GM12878 (cell line): ENCODE results near the gene COA5. TPM values are rescaled to one million over a fixed set of nuclear protein-coding genes. Genes with fewer than 3 reads are reported as not detected.

Experiments
- ATAC-seq: fragments of 200-7000 bp; cut with Tn5 transposase; 3 replicates; pipeline ENCODE4 v1.9.1; 2020; ENCODE audit warnings: mild to moderate bottlenecking, moderate library complexity
- BruUV-seq: library from RNA; stranded (reverse); fragments of 400-500 nt; replicated peaks from 2 replicates; lab custom pipeline; 2021; lab: Mats Ljungman, UMichigan
- CTCF ChIA-PET: fragments of 300-600 bp; sonication (Branson Sonifier 250); formaldehyde crosslinking; extraction: SDS; loops from one replicate; lab custom pipeline; 2021; ENCODE audit warnings: inconsistent platforms; lab: Yijun Ruan, JAX
- POLR2A ChIA-PET: fragments of 350-600 bp; formaldehyde crosslinking; extraction: SDS; loops from one replicate; lab custom pipeline; 2021; ENCODE audit warnings: inconsistent platforms; lab: Charles Lee
- RAD21 ChIA-PET: fragments of 300-600 bp; sonication (Branson Sonifier 250); formaldehyde crosslinking; loops from one replicate; lab custom pipeline; 2023; ENCODE audit warnings: antibody characterized with exemption; ENCODE audit not compliant: unreplicated experiment; lab: Charles Lee
- SMC1A ChIA-PET: fragments of 300-600 bp; sonication (Branson Sonifier 250); formaldehyde crosslinking; loops from one replicate; lab custom pipeline; 2023; ENCODE audit not compliant: unreplicated experiment, uncharacterized antibody; lab: Charles Lee
- DNase-seq: peaks from one replicate; pipeline ENCODE4 v3.0.0-alpha.2; 2011; ENCODE audit warnings: low read depth, low spot score
- FAIRE-seq: peaks from 3 replicates; lab custom pipeline; 2011; peaks lifted over from hg19 to GRCh38; lab: Jason Lieb, UNC
- H2AFZ ChIP-seq: 2 replicates; pipeline ENCODE4 v1.6.0; 2011; ENCODE audit warnings: low read depth, low read length, control low read depth; ENCODE audit not compliant: control insufficient read depth
- H3K27ac ChIP-seq: 2 replicates; pipeline ENCODE4 v1.5.1; 2011; ENCODE audit warnings: control low read depth; ENCODE audit not compliant: control insufficient read depth, insufficient read depth
- H3K27me3 ChIP-seq, 2 experiments: replicated peaks in 1 of 2; 2 replicates each; pipeline versions ENCODE4 v1.6.0 to v1.6.1; 2011; ENCODE audit warnings: low read length in 1 of 2; ENCODE audit not compliant: control insufficient read depth in 2 of 2, insufficient read depth in 2 of 2
- H3K36me3 ChIP-seq, 2 experiments: 2 replicates each; pipeline ENCODE4 v1.5.1; 2011; ENCODE audit warnings: low read length in 1 of 2; ENCODE audit not compliant: control insufficient read depth in 2 of 2, insufficient read depth in 2 of 2
- H3K4me1 ChIP-seq: 2 replicates; pipeline ENCODE4 v1.6.1; 2011; ENCODE audit warnings: mild to moderate bottlenecking, low read length, moderate library complexity, mixed read lengths; ENCODE audit not compliant: control insufficient read depth, insufficient read depth
- H3K4me2 ChIP-seq: 2 replicates; pipeline ENCODE4 v1.6.0; 2011; ENCODE audit warnings: control low read depth; ENCODE audit not compliant: control insufficient read depth, insufficient read depth
- H3K4me3 ChIP-seq: fragments of 200-600 bp; sonication (generic); 2 replicates; pipeline ENCODE4 v1.5.1; 2016
- H3K79me2 ChIP-seq: 2 replicates; pipeline ENCODE4 v1.6.0; 2011; ENCODE audit warnings: low read length; ENCODE audit not compliant: control insufficient read depth, insufficient read depth
- H3K9ac ChIP-seq: 2 replicates; pipeline ENCODE4 v1.8.0; 2011; ENCODE audit warnings: low read length, control low read depth, mixed read lengths; ENCODE audit not compliant: control insufficient read depth, insufficient read depth
- H3K9me3 ChIP-seq: replicated peaks from 3 replicates; pipeline ENCODE4 v1.5.1; 2011; ENCODE audit warnings: mild to moderate bottlenecking, low read length; ENCODE audit not compliant: control insufficient read depth, insufficient read depth
- H4K20me1 ChIP-seq: 2 replicates; pipeline ENCODE4 v1.6.0; 2011; ENCODE audit not compliant: control insufficient read depth, insufficient read depth
- ASH2L ChIP-seq: fragments of 300-600, 200-600 bp; sonication (generic); IDR thresholded peaks from 2 replicates; pipeline ENCODE4 v1.6.1; 2017; ENCODE audit warnings: low read depth, mild to moderate bottlenecking, borderline replicate concordance
- BMI1 ChIP-seq: fragments of 450-650 bp; IDR thresholded peaks from 2 replicates; pipeline ENCODE4 v1.6.1; 2016; ENCODE audit warnings: mild to moderate bottlenecking, moderate library complexity, borderline replicate concordance
- BRCA1 ChIP-seq: IDR thresholded peaks from 2 replicates; pipeline ENCODE4 v1.6.1; 2011; ENCODE audit warnings: low read depth, low read length, improper control_type of control experiment
- CUX1 ChIP-seq: IDR thresholded peaks from 2 replicates; pipeline ENCODE4 v1.6.1; 2012; ENCODE audit warnings: improper control_type of control experiment, low read depth, low read length; ENCODE audit not compliant: insufficient replicate concordance
- GATAD2B ChIP-seq: fragments of 450-650 bp; conservative IDR thresholded peaks from 2 replicates; pipeline ENCODE4 v1.6.1; 2017; ENCODE audit warnings: low read depth, mild to moderate bottlenecking, moderate library complexity
- MEF2B ChIP-seq: fragments of 450-650 bp; IDR thresholded peaks from 2 replicates; pipeline ENCODE4 v1.6.1; 2018; ENCODE audit warnings: mild to moderate bottlenecking, moderate library complexity; ENCODE audit not compliant: partially characterized antibody, poor library complexity, severe bottlenecking
- TARDBP ChIP-seq: IDR thresholded peaks from 2 replicates; pipeline ENCODE4 v1.6.1; 2016; ENCODE audit warnings: borderline replicate concordance
- WGBS: methylation state at CpG from one replicate; pipeline ENCODE4 v1.1.6; 2016; ENCODE audit warnings: low lambda C conversion rate; ENCODE audit not compliant: insufficient replicate concordance, insufficient coverage; ENCODE audit errors: missing lambda C conversion rate; 5-methylcytosine and 5-hydroxymethylcytosine counted together
- in situ Hi-C: fragments of 300-500 bp; cut with MboI; formaldehyde crosslinking; loops from 9 replicates; pipeline ENCODE4 v1.14.3; 2018; ENCODE audit warnings: mixed read lengths
- intact Hi-C: fragments of 100-400 bp; cut with micrococcal nuclease; formaldehyde crosslinking; loops from one replicate; pipeline ENCODE4 v1.14.2; 2022; ENCODE audit not compliant: unreplicated experiment
- polyA plus RNA-seq, 11 experiments: library from polyadenylated mRNA; depleted of rRNA in 4 of 11; unstranded in 6 of 11; stranded (reverse) in 5 of 11; fragments of >200 nt; fragmentation: Nextera tagmentation in 4 of 11; fragmentation: Illumina TruSeq in 1 of 11; extraction: Ambion mirVana in 4 of 11; extraction: Trizol in 1 of 11; gene quantifications; 1 replicate in 1 of 11; 2 replicates in 10 of 11; pipeline versions ENCODE4 v1.2.1 to v1.2.3, GENCODE V29; 2011 to 2016; ENCODE audit warnings: inconsistent platforms in 2 of 11, missing spikeins in 2 of 11, low read depth in 1 of 11
- total RNA-seq, 4 experiments: library from RNA; depleted of rRNA in 3 of 4; stranded (reverse); fragments of >200 nt in 3 of 4; fragmentation: Illumina TruSeq in 1 of 4; extraction: Trizol in 1 of 4; gene quantifications; 2 replicates each; pipeline versions ENCODE4 v1.2.1 to v1.2.3, GENCODE V29; 2013 to 2021
- TF ChIP-seq, protein P1 (sequence below): fragments of 450-650 bp; conservative IDR thresholded peaks from 2 replicates; pipeline ENCODE4 v1.6.1; 2017; ENCODE audit warnings: mild to moderate bottlenecking, moderate library complexity

COA5 gene
- total and polyA plus RNA-seq, 10 of the 15 experiments (the other 5 are each of a cell fraction or from before 2014, with no cell fraction given): 20.7 to 63.3 (median 37.9) TPM

DNA sequence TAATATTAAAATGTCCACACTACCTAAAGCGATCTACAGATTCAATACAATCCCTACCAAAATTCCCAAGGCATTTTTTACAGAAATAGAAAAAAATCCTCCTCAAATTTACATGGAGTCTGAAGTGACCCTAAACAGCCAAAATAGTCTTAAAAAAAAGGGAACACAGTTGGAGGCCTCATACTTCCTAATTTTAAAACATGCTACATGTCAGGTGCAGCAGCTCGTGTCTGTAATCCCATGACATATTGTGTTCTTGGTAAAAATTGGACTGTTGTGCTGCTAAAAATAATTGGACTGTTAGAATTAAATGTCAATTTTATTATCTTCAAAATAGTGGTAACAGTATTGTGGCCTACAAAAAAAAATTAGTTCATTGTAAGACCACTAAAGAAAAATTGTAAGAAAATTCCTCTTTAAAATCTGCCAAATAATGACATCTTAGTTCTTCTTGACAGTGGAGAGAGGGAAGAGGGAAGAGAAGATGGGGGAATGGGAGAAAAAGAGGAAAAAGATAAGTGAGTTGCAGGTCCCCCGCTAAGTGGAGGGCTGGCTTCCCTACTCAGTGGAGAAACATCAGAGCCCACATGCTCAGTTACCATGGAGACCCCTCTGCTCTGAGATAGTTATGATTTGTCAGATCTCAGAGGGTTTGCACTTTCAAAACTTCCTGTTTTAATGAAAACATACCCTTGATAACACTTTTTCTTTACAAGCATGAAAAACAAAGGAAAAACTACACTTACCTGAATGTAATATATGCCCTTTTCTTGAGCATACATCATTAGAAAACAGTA, 46.6 kb upstream of the COA5 start:
- ATAC-seq (no peak; the same call in 2 of the 3 replicates), FAIRE-seq (no peak), DNase-seq (no peak)
- CTCF ChIA-PET: no interaction called here
- no peak overlapping the region for H2AFZ ChIP-seq
- H3K79me2 ChIP-seq: no peaks in the 10 kb centered on the region
- H3K4me1 ChIP-seq: no peaks in the 10 kb centered on the region
- H3K9ac ChIP-seq: no peak overlapping the region
- BruUV-seq: no TSS peak
- no peak overlapping the region for H3K27ac ChIP-seq
- H3K9me3 ChIP-seq: no peaks in the 10 kb centered on the region
- SMC1A ChIA-PET: no interaction called here
- no peaks in the 10 kb centered on the region for H3K36me3 ChIP-seq
- no peaks in the 10 kb centered on the region for H3K27me3 ChIP-seq
- POLR2A ChIA-PET: no interaction called here
- RAD21 ChIA-PET: no interaction called here
- H3K4me3 ChIP-seq: no peak overlapping the region
- no peaks in the 10 kb centered on the region for H4K20me1 ChIP-seq
- intact Hi-C loops (no loop called here), in situ Hi-C loops (no loop called here)
- WGBS: 71% methylated on average over 3 of the region's 3 CpGs
- H3K4me2 ChIP-seq: no peak overlapping the region
- 0 out of 2 replicates have a peak, but pooled peaks have one; percentile 14 for TF ChIP-seq BMI1
- TF ChIP-seq, protein P1, sequence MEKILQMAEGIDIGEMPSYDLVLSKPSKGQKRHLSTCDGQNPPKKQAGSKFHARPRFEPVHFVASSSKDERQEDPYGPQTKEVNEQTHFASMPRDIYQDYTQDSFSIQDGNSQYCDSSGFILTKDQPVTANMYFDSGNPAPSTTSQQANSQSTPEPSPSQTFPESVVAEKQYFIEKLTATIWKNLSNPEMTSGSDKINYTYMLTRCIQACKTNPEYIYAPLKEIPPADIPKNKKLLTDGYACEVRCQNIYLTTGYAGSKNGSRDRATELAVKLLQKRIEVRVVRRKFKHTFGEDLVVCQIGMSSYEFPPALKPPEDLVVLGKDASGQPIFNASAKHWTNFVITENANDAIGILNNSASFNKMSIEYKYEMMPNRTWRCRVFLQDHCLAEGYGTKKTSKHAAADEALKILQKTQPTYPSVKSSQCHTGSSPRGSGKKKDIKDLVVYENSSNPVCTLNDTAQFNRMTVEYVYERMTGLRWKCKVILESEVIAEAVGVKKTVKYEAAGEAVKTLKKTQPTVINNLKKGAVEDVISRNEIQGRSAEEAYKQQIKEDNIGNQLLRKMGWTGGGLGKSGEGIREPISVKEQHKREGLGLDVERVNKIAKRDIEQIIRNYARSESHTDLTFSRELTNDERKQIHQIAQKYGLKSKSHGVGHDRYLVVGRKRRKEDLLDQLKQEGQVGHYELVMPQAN: no peak

DNA sequence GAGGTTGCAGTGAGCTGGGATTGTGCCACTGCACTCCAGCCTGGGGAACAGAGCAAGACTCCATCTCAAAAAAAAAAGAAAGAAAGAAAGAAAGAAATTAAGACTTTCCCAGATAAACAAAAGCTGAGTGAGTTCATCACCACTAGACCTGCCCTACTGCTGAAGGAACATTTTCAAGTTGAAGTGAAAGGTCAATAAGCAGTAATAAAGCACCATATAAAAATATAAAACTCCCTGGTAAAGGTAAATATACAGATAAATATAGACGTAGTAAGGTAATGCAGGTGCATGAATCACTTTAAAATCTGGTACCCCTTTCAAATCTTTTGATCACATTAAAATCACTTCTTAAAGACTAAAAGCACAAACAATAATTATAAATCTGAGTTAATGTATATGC, 42.7 kb upstream of the COA5 start:
- H3K9ac ChIP-seq: no peak overlapping the region
- H3K4me1 ChIP-seq: peaks cover 6% of the 10 kb centered on the region
- ChIA-PET POLR2A (no interaction called here), SMC1A (no interaction called here), RAD21 (interaction anchor here (0.9 kb wide), 1 partner anchor 109 kb away, joined by 3 read pairs; no protein-coding TSS in a partner anchor), CTCF (interaction anchor here (0.7 to 1.1 kb wide), 5 partner anchors 120 to 415 kb away, joined by 3 to 6 read pairs (median 3); no protein-coding TSS in a partner anchor)
- no peak overlapping the region for H3K4me3 ChIP-seq
- H3K27ac ChIP-seq: no peak overlapping the region
- 29% methylated on average over 1 of the region's 1 CpG for WGBS
- H3K79me2 ChIP-seq: no peaks in the 10 kb centered on the region
- no peaks in the 10 kb centered on the region for H3K36me3 ChIP-seq
- no peak for FAIRE-seq
- H3K9me3 ChIP-seq: no peaks in the 10 kb centered on the region
- no peaks in the 10 kb centered on the region for H3K27me3 ChIP-seq
- no peak overlapping the region for H2AFZ ChIP-seq
- no peak for ATAC-seq
- no peak overlapping the region for H3K4me2 ChIP-seq
- no peak for DNase-seq
- no TSS peak for BruUV-seq
- no peaks in the 10 kb centered on the region for H4K20me1 ChIP-seq
- intact Hi-C loops: no loop called here
- in situ Hi-C loops: no loop called here
- no peak for TF ChIP-seq MEF2B
- TF ChIP-seq BRCA1: no peak
- no peak for TF ChIP-seq CUX1
- TF ChIP-seq ASH2L: no peak
- no peak for TF ChIP-seq GATAD2B
- no peak for TF ChIP-seq TARDBP
